GM12872 (cell line): Measurements from ENCODE around the gene ZC3H12D.

ENCODE experiments used
- TF ChIP-seq, protein P1 (sequence below): IDR thresholded peaks from 3 replicates; pipeline ENCODE4 v1.5.1; 2011; ENCODE audit warnings: low read depth, mild to moderate bottlenecking, low read length, moderate library complexity; ENCODE audit not compliant: insufficient read depth

The ZC3H12D gene

DNA sequence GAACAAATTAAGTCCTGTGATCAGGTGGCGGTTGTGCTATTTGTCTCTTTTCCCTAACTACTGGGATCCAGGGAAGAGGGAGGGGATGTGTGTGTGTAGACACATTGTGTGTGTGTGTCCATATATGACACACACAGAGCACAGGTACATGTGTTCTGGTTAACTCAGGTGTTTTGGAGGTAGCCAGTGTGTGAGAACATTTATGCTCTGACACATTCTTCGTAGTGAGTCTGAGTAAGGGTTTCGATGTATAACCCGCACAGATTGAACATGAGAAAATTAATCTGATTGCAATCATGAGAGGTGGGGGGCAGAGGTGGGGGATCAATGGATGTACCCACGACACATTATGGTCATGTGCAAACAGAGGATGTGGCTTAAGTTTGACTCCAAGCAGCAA lies 12.6 kb downstream of the ZC3H12D start:
- TF ChIP-seq, protein P1, sequence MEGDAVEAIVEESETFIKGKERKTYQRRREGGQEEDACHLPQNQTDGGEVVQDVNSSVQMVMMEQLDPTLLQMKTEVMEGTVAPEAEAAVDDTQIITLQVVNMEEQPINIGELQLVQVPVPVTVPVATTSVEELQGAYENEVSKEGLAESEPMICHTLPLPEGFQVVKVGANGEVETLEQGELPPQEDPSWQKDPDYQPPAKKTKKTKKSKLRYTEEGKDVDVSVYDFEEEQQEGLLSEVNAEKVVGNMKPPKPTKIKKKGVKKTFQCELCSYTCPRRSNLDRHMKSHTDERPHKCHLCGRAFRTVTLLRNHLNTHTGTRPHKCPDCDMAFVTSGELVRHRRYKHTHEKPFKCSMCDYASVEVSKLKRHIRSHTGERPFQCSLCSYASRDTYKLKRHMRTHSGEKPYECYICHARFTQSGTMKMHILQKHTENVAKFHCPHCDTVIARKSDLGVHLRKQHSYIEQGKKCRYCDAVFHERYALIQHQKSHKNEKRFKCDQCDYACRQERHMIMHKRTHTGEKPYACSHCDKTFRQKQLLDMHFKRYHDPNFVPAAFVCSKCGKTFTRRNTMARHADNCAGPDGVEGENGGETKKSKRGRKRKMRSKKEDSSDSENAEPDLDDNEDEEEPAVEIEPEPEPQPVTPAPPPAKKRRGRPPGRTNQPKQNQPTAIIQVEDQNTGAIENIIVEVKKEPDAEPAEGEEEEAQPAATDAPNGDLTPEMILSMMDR, result no peak

DNA sequence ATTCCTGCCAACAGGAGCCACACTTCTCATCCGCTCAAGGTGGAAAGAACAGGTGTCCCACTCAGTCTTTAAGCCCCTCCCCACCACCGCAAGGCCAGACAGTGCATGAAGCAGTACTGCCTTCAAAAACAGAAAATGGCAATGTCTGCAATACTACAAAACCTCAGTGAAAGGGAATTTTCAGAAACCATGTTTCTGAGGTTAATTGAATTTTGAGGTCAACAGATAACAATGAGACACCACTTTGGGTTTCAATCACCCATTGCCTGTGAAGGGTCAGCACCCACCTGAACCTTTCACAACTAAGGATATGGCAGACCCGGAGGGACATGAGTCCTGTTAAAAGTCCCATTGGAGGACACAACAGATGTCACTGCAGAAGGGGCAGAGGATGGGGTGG lies 13.0 kb downstream of the ZC3H12D start:
- TF ChIP-seq, protein P1, result no peak

DNA sequence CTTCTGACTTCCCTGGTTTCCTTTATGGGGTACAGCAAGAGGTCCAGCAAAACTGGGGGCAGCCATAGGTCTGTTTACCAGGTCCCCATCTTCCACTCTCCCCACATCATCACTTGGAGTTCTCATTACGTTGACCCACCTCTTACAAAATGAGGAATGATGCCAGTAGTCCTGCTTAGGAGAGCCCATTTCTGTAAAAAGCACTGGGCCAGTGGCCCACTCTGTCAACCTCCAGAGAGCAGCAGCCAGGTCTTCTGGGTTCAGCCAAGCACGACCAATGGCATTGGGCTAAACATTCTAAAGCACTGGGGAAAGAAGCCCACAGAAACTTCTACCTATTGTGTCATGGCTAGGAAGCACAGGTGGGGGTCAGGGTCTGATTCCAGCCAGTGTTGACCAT lies 13.9 kb downstream of the ZC3H12D start:
- TF ChIP-seq, protein P1, result no peak

- TF ChIP-seq, protein P1, result no peak
These were observed 16.6 kb downstream of the ZC3H12D start for GRCh38 chr6:149468179-149468578.

DNA sequence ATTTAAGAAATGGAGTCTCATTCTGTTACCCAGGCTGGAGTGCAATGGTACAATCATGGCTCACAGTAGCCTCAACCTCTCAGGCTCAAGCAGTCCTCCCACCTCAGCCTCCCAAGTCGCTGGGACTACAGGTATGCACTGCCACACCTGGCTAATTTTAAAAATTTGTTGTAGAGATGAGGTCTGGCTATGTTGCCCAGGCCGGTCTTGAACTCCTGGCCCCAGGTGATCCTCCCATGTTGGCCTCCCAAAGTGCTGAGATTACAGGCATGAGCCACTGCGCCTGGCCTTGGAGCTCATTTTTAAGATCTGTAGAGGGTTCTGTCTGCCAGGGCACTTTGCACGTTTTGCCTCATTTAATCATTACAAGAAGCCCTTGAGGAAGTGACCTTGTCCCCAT lies 17.5 kb downstream of the ZC3H12D start:
- TF ChIP-seq, protein P1, result no peak

DNA sequence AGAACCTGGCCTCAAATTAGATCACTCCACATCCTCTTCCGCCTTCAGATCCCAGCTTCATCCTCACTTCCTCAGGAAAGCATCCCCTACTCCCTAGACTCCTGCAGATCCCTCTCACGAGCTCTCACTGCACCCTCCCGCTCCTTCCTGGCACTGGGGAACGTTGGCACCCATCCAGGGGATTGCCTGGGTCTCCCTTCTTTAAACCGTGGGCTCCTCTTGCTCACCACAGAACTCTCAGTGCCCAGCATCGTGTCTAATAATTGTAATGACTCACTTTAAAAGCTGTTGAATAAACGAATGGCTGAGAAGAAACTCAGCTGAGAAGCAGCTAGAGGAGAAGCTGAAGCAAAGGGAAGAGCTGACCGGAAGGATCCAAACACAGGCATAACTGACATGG lies 20.4 kb downstream of the ZC3H12D start:
- TF ChIP-seq, protein P1, result no peak

DNA sequence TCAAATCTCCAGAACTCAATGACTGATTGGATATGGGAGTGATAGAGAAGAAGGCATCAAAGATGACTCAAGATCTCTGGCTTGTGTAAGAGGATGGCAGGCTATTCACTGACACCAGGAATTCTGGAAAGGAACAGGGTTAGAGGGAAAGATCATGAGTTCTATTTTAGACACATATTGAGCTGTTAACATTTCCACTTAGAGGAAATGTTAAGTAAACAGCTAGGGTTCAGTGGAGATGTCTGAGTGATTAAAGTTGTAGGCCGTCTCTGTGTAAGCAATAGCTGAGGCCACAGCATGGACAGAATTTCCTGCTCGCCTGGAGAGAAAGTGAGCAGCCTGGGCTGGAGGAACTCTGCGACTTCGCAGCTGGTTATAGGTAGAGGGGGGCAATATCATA lies 21.0 kb downstream of the ZC3H12D start:
- TF ChIP-seq, protein P1, result no peak

- TF ChIP-seq, protein P1, result no peak
These were observed 23.1 kb downstream of the ZC3H12D start for GRCh38 chr6:149461670-149462069.
